SU-DHL-6 (cell line): ENCODE results near the gene LGR6.

Source experiments
- EZH2phosphoT487 ChIP-seq: fragments of 200-600 bp; sonication (generic), shearing (Covaris generic); conservative IDR thresholded peaks from 2 replicates; pipeline ENCODE4 v1.6.1; 2018; ENCODE audit warnings: mild to moderate bottlenecking, antibody characterized with exemption, low read length, moderate library complexity, mixed read lengths
- TF ChIP-seq, protein P1 (sequence below): fragments of 200-600 bp; sonication (generic); IDR thresholded peaks from one replicate; pipeline ENCODE4 v1.5.1; 2017; ENCODE audit warnings: antibody characterized with exemption, mild to moderate bottlenecking, low read length, moderate library complexity; ENCODE audit not compliant: insufficient read depth, poor library complexity, severe bottlenecking

DNA sequence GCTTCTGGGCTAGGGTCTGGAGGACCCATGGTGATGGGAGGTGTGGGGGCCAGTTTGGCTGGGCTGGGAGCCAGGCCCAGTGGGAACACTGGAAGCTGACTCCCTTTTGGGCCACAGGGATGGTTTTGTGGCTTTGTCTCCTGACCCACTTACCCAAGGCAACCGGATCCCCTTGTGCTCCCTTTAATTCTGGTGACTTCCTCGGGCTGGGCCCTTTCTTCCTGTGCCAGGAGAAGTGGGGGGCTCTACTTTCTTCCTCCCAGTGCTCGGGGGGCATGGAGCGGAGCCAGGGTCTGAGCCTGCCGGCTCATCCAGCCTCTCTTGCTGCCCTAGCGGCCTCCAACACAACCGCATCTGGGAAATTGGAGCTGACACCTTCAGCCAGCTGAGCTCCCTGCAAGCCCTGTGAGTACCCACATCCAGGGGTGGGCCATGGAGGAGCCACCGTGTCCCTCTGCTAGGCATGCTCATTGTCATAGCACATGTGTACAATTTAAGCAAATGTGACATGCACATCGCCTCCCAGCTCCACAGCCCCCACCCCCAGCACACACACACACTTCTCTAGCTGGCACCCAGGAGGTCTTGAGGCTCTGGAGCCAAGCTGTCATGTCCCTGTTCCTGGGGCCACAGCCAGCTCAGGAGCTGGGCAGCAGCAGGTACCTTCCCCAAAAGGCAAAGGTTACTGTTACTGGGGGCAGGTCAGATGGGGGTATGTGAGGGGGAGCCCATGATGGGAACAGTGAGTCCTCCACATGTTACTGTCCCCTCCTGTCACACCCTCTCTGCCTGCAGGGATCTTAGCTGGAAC is 113.1 kb downstream of the LGR6 start:
- TF ChIP-seq, protein P1, sequence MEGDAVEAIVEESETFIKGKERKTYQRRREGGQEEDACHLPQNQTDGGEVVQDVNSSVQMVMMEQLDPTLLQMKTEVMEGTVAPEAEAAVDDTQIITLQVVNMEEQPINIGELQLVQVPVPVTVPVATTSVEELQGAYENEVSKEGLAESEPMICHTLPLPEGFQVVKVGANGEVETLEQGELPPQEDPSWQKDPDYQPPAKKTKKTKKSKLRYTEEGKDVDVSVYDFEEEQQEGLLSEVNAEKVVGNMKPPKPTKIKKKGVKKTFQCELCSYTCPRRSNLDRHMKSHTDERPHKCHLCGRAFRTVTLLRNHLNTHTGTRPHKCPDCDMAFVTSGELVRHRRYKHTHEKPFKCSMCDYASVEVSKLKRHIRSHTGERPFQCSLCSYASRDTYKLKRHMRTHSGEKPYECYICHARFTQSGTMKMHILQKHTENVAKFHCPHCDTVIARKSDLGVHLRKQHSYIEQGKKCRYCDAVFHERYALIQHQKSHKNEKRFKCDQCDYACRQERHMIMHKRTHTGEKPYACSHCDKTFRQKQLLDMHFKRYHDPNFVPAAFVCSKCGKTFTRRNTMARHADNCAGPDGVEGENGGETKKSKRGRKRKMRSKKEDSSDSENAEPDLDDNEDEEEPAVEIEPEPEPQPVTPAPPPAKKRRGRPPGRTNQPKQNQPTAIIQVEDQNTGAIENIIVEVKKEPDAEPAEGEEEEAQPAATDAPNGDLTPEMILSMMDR = no peak
- TF ChIP-seq EZH2phosphoT487 = no peak
